HG02623 (cell line): ENCODE results near the gene GPR3.
"Not testable (repeated sequence)": the region's sequence is repeated elsewhere in the genome, so short reads cannot be mapped to it uniquely, and the experiment has no call there.

Experiments used
- ATAC-seq: cut with Tn5 transposase; IDR thresholded peaks from one replicate; pipeline ENCODE4 v1.9.1; 2021; ENCODE audit warnings: moderate library complexity; ENCODE audit not compliant: unreplicated experiment

The GPR3 gene

DNA sequence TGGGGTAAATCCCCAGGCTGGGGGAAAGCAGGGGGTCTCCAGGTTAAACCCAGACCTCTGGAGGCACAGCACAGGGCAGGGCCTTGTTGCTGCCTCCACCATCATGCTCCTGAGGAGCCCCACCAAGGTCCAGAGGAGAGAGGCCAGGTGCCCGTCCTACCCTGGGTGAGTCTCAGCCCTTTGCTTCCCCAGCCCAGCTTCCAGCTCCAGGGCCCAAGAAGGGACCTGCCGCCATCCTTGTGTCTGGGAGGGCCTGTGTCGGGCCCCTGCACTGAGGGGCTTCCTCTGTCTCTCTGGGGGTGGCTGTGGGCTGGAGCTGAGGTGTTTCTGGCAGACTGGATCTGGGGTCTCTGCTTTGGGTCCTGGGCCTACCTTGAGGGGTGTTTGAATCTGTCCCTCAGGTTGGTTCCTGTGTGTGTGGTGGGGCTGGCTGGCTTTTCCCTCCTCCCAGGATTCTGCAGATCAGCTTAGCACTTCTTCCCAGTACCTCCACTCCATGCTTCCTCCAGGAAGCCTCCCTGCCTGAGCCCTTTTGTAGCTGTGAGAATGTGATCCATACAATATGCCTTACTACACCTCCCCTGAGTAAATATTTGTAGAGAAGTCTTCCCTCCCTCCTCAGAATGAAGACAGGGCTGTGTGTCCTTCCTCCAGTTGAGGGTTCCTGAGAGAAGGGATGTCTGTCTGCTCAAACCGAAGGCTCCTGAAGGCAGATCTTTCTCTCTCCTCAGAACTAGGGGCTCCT lies 6.2 kb downstream of the GPR3 start:
- no peak for ATAC-seq

DNA sequence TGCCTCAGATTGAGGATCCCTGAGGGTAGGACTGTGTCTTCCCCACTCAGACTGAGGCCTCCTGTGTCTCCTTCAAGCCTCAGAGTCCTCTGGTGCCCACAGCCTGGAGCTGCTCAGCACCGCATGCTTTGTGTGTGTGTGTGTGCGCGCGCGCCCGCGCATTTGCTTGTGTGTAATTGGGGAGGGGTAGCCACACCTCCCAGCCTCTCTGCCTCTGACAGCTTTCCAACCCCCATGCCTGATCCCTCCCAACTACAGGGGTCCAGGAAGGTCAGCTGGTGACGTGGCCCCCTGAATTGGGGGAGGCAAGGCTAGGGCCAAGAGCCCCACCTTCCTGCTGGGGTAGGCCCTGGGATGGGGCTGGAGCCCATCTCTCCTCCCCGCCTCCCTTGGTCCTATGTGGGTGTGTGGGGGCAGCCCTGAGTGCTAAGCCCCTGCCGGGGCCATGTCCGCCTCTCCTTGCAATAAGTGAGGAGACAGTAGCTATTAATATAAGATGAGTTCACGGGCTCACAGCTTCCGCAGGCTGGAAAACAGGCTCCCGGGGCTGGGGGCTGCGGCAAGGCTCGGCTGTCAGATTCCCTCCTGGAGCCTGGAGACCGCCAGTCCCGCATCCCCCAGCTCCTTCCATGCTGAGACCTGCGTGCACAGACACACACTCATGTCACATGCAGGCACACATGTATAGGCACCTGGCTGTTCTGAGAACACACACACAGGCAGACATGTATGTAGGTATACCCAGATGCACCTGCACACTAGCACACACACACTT lies 7.0 kb downstream of the GPR3 start:
- ATAC-seq, result no peak

DNA sequence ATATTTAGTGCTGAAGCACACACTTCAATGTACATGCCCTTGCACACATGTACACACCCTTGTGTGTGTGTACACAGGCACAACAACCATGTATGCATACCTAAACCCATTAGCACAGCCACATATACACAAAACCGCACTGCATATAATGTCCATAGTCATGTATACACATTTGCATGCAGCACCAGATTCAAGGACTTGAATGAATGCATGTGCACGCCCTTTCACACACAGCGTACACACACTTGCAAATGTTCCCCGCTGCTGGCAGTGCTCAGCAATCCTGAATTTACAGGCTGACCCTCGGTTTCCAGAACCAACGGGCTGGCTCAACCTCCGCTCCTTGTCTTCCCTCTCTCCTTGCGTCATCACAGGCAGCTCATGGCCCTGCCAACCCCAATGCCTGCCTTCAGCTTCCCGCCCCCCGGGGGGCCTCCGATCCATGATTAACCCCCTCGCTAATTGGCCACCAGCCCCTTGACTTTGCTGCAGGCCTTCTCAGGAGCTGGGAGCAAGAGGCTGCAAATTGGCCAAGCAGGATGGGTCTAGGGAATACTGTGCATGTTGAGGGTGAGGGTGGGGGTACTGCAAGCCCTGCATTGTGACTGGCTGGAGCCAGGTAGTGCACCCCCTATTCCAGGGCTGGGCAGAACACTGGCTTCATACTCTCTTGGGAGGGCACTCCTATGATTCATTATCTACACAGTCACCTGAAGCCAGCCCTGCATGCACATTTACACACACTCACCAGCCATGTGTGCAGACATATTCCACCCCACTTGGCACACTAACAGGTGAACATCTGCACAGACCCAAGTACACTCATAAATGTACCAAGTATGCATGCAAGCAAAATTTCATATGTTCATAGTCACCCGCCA lies 7.9 kb downstream of the GPR3 start:
- no peak for ATAC-seq

DNA sequence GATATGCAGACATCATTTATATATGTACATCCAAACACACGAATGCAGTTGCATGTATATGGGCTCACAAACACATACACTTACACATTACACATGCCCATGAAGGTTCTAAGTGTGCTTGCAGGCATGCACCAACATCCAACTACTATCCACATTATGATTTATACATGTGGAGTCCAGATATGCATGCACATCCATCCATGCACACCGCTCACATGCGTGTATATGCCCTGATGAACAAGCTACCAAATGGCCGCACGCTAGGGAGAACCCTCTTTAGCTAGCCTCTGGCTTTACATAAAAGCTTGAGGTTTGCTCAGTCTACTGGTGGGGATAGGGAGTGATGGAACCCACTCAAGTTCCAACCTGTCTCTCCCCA lies 8.5 kb downstream of the GPR3 start:
- no peak for ATAC-seq

DNA sequence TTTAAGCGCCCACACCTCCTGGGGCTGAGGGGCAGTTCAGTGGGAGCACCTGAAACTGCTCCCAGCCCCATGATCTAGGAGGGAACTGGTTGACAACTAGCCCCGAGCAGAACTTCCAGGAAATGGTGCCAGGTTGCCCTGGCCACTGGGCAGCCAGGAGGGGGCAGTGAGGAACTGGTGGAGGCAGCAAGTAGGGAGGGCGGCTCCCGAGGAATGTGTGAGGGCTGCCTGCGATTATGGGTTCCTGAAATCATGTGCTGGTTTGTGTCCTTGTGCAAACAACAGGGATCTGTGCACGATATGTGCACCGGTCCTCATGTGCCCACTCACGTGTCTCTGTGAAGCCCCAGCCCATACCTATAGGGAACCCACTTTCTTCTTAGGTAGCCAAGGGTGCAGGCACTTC lies 9.9 kb downstream of the GPR3 start:
- ATAC-seq, result no peak

DNA sequence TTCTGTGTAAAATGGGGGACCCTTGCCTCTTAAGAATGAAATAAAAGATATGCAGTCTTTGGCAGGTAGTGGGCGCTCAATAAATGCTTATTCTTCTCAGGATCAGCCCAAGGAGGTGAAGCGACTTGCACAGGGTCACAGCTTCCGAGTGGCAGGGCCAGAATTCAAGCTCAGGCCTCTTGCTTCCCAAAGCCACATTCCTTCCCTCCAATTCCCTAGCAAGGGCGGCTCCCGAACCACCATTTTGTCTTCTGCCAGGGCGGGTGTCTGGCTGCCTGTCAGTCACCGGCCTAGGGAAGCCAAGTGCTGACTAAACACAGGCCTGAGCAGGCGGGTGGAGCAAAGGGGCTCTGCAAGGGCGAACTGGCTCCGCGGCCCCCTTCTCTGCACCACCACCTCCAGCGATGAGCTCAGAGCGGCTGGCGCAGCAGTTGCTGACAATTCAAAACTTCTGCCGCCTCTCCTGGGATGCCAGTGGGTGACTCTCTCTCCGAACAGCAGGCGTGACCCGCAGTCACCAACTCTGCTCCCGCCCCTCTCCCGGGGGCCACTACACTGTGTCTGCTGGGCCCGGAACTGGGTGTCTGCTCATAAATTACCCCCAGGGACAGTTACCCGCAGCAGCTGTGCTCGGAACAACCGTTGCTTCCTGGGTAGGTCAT lies 10.8 kb downstream of the GPR3 start:
- no peak for ATAC-seq

DNA sequence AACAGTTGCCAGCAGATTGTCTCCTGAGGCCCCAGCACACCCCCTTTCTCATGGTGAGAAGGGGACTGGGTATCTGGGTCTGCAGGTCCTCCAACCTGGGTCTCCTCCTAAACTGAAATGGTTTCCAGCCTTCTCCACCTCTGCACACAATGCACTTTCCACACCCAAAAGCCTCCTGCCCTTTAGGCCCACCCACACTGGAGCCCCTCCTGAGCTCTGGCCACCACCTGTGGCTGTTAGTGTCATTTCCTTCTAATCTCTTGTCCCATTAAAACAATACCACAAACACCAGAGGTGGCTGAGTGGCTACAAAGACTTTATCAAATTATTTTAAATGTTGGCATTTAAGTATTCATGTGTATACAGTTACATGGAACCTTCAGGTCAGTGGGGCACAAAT lies 11.5 kb downstream of the GPR3 start:
- ATAC-seq, result no peak

DNA sequence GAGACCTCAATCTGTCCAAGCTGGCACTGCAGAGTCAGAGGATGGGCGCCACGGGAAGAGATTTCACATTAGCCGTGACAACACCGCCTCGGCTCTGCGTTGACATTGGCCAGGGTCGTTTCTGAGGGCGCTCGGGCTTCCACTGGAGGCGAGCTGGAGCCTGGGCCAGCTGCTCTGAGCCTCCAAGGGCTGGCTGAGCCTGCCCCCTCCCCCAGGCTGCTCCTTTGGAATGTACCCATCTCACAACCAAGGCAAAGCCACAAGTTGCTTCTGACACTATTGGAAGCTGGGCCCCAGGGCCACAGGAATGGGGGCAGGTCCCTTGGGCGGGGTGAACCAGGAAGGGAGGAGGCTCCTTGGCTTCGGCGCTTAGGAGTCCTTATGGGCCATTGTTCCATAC lies 12.7 kb downstream of the GPR3 start:
- no peak for ATAC-seq

DNA sequence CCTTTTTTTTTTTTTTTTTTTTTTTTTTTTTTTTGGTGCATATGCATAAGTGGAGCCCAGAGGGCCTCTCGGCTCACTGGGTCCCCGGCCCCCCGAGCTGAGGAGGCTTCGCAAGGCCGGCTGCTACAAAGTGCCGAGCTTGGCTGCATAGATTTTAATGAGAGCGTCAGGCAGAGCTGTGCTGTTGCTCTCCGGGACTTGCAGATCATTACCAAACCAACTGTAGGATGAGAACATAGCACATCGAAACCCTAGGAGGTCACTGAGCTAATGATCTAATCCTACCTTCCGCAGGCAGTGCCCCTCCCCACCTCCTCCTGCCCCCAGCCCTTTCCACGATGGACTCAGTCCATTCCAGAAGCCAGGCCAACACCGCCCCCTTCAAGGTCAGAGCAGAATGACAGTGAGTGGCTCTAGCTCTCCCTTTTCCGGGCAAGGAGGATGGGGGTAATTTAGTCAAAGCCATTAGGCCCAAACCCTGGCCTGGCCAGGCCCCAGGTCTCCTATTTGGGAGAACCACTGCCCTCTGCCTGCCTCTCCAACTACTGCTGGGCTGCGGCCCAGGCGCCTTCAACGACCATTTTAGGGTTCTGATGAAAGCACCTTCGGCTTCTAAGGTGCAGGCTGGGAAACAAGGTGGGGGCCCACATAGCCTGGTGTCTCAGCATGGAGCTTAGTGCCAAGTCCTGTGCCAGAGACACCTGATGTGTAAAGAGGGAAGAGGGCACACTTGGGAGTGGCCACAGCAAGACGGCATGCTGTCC lies 13.4 kb downstream of the GPR3 start:
- ATAC-seq, result not testable (repeated sequence)

DNA sequence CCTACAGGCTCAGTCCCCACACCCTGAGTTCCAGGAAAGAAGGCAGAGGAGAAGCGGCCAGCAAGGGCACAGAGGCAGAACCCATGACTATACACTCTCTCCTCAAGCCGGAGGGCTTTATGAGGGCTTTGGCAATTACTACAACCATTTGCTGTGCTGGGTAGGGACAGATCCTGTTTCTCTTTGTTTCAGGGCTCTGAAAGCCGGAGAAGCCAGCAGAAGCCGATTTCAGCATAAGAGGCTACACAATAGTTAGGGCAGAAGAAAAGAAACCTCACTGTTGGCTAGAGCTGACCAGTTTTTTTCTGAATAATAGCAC lies 13.9 kb downstream of the GPR3 start:
- no peak for ATAC-seq

DNA sequence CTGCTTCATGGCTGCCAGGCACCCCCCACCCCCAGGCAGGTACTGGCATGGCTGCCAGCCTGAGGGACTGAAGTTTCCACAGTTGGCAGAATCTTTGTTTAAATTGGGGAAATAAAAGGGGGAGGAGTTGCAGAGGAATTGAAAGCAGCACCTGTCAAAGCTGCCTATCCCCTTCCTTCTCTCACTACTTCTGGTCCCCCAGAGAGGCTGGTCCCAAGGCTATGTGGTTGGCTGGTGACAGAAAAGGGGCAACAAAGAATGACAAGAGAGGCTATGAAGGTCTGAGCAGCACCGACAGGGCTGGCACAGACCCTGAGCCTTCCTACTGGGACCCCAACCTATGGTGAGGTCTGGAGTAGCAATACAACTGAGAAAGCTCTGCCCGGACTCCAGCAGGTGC lies 14.4 kb downstream of the GPR3 start:
- not testable (repeated sequence) for ATAC-seq

DNA sequence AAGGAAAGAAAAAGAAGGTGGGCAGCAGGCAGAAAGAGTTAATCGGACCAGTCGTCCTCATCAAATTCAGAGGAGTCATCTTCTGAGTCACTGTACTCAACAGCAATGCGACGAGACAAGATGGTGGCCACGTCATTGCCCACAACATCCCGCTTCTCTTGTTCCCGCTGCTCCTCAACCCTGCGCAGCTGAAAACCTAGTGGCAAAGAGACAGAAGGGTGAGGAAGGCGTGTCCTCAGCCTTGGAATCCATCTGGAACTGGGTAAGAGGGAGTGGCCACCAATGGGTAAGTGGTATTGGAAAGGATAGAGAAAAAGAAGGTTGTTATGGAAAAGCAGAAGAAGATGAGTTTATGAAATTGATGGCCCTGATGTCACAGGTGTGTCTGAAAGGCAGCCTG lies 15.7 kb downstream of the GPR3 start:
- no peak for ATAC-seq

DNA sequence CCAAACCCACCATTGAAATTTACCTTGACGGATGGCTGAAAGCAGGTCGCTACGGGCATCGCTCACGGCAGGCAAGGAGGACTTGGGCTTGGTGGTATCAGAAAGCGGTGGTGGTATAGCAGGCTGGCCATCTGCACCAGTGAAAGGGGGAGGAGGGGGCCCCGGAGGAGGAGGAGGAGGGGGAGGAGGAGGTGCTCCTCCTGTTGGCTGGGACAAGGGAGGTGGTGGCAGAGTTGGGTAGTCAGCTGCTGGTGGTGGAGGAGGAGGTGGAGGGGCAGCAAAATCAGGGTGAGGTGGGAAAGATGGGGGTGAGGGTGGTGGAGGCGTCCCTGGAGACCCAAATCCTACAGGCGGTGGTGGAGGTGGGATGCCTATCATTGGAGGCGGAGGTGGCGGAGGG lies 17.2 kb downstream of the GPR3 start:
- no peak for ATAC-seq

DNA sequence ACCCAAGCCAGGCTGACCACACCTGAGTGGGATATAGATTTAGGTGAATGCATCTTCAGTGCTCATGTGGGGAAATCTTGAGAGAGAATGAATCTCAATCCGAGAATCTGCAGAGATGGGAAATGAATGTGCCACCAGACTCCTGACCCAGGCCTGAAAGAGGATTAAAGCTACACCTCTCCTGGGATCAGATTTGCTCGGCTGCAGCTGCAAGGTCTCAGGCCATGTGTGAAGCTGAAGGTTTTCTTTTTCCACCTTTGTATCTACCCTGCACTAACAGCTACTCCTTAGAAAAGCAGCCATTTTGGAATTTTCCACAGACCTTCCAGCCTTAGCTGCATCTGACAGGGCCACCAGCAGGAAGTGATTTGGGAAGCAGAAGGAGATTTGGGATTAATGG lies 18.3 kb downstream of the GPR3 start:
- no peak for ATAC-seq

DNA sequence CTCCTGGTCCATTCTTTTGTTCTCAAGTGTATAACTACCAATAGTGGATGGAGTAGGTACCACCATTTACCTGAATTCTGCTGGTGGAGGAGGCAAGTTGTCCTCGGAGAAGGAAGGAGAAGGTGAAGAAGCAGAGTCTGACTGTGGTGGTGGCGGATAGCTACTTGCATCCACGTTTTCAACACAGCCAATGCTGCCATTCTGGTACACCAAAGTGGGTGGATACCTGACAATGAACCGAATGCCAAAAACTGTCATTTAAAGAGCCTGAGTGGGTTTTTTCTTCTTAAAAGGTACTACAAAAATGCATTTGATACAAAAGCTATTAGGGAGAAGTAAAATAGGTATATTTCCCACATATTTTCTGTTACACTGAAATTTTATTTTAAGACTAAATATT lies 20.1 kb downstream of the GPR3 start:
- no peak for ATAC-seq

DNA sequence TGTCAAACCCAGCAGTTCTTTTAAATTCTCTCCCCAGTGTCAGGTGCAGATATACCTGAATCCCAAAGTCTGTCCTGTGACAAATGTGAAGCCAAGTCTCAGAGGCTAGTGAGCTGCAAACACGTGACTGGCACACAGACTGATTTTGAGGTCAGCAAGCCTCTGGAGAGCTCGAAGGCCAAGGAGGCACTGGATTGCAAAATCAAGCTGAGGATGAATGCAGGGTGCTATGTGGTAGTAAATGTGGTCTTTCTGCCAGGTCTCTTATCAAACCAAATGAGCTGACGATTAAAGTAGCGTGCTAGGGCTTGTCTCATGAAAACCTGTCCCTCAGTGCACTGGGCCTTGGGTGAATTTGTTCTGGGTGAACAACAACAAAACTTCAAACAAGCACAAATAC lies 20.6 kb downstream of the GPR3 start:
- ATAC-seq, result no peak

DNA sequence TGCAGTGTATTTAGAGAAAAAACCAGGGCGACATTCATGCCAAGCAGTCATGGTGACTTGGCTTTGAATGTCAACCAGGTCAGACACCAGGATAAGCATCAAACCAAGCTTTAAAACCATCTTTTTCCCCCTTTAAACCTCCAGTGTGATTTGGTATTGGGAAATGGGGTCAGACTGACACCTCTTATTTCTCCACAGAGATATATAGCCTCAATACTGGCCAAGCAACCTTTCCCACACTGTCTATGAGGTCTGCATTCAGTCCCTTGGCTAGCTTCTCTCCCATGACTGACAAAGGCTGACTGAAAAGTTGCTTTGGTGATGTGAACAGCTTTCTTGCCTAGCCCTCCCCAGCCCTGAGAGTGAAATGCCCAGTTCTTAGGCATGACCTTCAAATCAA lies 21.7 kb downstream of the GPR3 start:
- no peak for ATAC-seq

DNA sequence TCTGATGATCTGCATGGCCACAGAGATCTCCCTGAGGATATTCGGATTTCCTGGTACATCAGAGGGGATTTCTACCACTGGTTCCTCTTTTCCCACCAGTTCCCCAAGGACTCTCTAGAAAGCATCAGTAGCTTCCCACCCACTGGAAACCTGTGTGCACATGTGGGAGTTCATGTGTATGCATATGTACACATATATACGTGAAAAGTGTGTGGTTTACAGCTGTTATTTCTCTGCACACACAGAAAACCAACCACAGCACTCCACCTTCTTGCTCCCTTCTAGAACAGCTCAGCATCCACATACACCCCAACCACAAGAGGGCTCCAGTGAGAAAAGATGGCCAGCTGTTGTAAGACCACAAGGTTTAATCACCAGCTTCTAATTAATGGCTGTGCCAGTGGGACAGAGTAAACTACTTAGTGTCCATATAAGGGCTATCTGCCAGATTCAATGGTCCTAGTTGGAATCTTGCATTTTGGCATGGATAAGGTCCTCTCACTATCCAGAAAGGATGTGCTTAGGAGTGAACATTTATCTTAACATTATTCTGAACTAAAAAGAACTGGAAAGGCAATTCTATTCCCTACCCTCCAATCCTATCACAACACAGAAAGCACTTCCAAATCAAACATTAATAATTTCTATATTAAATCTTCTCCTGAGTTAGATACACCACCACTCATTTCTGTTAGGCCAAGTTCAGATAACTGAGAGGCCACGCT lies 24.1 kb downstream of the GPR3 start:
- no peak for ATAC-seq

DNA sequence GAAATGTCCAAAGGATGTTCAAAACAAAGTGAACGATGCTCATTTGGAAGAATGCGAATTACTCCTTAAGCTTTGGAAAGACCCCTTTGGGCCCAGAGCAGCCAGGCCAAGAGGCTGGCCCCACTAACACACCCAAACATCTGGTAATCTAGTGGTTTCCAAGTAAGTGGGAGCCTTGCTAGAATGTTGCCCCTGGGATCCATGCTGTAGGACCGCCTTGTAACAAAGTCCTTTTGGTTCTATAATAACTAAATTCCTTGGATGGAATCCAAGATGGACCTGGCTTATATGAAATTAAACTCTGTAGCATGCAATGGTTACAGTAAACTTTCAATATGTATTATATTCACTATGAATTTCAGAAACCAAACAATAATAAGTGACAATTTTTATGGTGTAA lies 25.3 kb downstream of the GPR3 start:
- no peak for ATAC-seq
